Uterus (tissue), 4 donors: ENCODE data around the gene POLRMT. TPM values are rescaled to one million over a fixed set of nuclear protein-coding genes. Genes with fewer than 3 reads are reported as not detected.
"Not testable (repeated sequence)": the region's sequence is repeated elsewhere in the genome, so short reads cannot be mapped to it uniquely, and the experiment has no call there.

Experiments used
- DNase-seq, 2 donors: peaks; one replicate each; pipeline ENCODE4 v3.0.0-alpha.2; 2019 to 2020
- H3K27ac ChIP-seq, 2 donors: fragments of 200-600 bp; sonication (generic); 1 replicate in 1 of 2; 2 replicates in 1 of 2; pipeline ENCODE4 v1.5.1; 2016 to 2018
- H3K27me3 ChIP-seq, 2 donors: fragments of 200-600 bp; sonication (generic); one replicate each; pipeline ENCODE4 v1.5.1; 2018 to 2019; ENCODE audit warnings: control low read depth in 1 of 2
- H3K36me3 ChIP-seq, 2 donors: fragments of 200-600 bp; sonication (generic); one replicate each; pipeline ENCODE4 v1.5.1; 2019; ENCODE audit warnings: control low read depth in 1 of 2
- H3K4me1 ChIP-seq, 2 donors: fragments of 200-600 bp; sonication (generic); one replicate each; pipeline ENCODE4 v1.5.1; 2018 to 2019; ENCODE audit warnings: control low read depth in 1 of 2
- H3K4me3 ChIP-seq, 2 donors: fragments of 200-600 bp; sonication (generic); 1 replicate in 1 of 2; 2 replicates in 1 of 2; pipeline ENCODE4 v1.5.1; 2018 to 2019; ENCODE audit warnings: mild to moderate bottlenecking in 1 of 2
- H3K9me3 ChIP-seq, 2 donors: fragments of 200-600 bp; sonication (generic); one replicate each; pipeline ENCODE4 v1.5.1; 2019; ENCODE audit warnings: control low read depth in 1 of 2
- POLR2A ChIP-seq, 2 donors: fragments of 450-650 bp; IDR thresholded peaks; one replicate each; pipeline ENCODE4 v1.6.1; 2016; ENCODE audit warnings: antibody characterized with exemption in 2 of 2, mild to moderate bottlenecking in 1 of 2, moderate library complexity in 1 of 2
- intact Hi-C: fragments of 100-400 bp; cut with DNase I; formaldehyde crosslinking; loops from one replicate; pipeline ENCODE4 v1.15.1; 2023; ENCODE audit warnings: low total_unique reads
- total RNA-seq, 4 donors: library from RNA; depleted of rRNA in 3 of 4; stranded (reverse); fragments of >200 nt in 3 of 4; gene quantifications; one replicate each; pipeline versions ENCODE4 v1.1.0 to v1.2.4, GENCODE V29; 2014 to 2023
- TF ChIP-seq, protein P1 (sequence below), 4 experiments: fragments of 200-600 bp in 2 of 4; fragments of 450-650 bp in 2 of 4; sonication (generic) in 2 of 4; IDR thresholded peaks; one replicate each; pipeline ENCODE4 v1.5.1; 2016 to 2019; ENCODE audit warnings: antibody characterized with exemption in 4 of 4, mild to moderate bottlenecking in 2 of 4, moderate library complexity in 1 of 4
- donor health status: DM: yes; HTN: yes; CAD: no.

Gene POLRMT
- total RNA-seq, 4 donors from 2014 or later: 10.5 to 42.0 (median 24.1) TPM

DNA sequence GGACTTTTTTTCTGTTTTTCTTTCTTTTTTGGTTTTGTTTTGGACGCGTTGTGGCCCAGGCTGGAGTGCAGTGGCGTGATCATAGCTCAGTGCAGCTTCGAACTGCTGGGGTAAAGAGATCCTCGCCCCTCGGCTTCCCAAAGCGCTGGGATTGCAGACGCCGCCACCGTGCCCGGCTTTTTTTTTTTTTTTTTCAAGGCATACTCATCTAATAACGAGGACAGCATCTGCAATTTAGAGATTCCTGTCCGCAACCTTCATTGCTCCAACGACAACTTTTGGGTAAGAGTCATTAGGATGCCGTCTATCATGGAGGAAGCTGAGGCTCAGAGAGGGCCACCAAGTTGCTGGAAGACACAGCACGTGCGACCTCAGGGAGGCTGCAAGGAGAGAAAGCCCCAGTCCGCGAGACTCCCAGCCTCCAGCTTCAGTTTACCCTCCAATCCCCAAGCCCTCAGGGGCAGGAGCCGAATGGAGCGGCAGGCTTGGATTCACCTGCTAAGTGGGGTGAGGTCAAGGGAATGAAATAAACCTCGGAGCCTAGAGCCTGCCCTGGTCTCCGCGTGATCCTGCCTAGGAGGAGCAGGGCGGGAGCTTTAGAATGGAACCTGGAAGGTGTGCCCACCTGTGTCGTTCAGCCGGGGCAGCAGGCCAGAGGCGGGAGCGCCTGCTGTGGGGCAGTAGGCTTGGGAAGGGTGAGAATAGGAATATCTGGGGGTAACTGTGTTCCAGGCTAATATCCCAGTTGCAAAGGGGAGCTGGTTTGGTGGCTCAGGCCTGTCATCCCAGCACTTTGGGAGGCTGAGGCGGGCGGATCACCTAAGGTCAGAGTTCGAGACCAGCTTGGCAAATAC, 676 bp upstream of the POLRMT start:
- intact Hi-C loops: no loop called here
- Histone ChIP-seq H3K4me1 (peaks cover 0 to 17% of the 10 kb centered on the region in 2 donors), H3K27ac (peak overlapping the region; percentile 67 to 73)

GRCh38 chr19:632579-633067, 714 bp downstream of the POLRMT start:
- DNase-seq: no peak
- TF ChIP-seq, protein P1, sequence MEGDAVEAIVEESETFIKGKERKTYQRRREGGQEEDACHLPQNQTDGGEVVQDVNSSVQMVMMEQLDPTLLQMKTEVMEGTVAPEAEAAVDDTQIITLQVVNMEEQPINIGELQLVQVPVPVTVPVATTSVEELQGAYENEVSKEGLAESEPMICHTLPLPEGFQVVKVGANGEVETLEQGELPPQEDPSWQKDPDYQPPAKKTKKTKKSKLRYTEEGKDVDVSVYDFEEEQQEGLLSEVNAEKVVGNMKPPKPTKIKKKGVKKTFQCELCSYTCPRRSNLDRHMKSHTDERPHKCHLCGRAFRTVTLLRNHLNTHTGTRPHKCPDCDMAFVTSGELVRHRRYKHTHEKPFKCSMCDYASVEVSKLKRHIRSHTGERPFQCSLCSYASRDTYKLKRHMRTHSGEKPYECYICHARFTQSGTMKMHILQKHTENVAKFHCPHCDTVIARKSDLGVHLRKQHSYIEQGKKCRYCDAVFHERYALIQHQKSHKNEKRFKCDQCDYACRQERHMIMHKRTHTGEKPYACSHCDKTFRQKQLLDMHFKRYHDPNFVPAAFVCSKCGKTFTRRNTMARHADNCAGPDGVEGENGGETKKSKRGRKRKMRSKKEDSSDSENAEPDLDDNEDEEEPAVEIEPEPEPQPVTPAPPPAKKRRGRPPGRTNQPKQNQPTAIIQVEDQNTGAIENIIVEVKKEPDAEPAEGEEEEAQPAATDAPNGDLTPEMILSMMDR (IDR thresholded peaks at IDR 0.05): no peak
- TF ChIP-seq POLR2A (IDR thresholded peaks at IDR 0.05): no peak
- Histone ChIP-seq H3K27me3 (no peaks in the 10 kb centered on the region), H3K4me3 (peak overlapping the region; percentile 64), H3K4me1 (peaks cover 0 to 12% of the 10 kb centered on the region in 2 donors), H3K27ac (peak overlapping the region; percentile 43 to 47), H3K9me3 (no peaks in the 10 kb centered on the region), H3K36me3 (no peaks in the 10 kb centered on the region)
- intact Hi-C loops: no loop called here

More for the DNA sequence above, 676 bp upstream of the POLRMT start:
- no peaks in the 10 kb centered on the region for H3K27me3 ChIP-seq
- no peak for TF ChIP-seq POLR2A (IDR thresholded peaks at IDR 0.05)
- TF ChIP-seq, protein P1 (IDR thresholded peaks at IDR 0.05): no peak
- no peaks in the 10 kb centered on the region for H3K36me3 ChIP-seq
- H3K4me3 ChIP-seq: peak overlapping the region; percentile 64
- no peaks in the 10 kb centered on the region for H3K9me3 ChIP-seq
- no peak for DNase-seq

GRCh38 chr19:629961-630714, 3.2 kb downstream of the POLRMT start:
- Histone ChIP-seq H3K27ac (no peak overlapping the region), H3K9me3 (no peaks in the 10 kb centered on the region), H3K36me3 (no peaks in the 10 kb centered on the region), H3K27me3 (no peaks in the 10 kb centered on the region), H3K4me1 (peaks cover 0 to 12% of the 10 kb centered on the region in 2 donors), H3K4me3 (no peak overlapping the region)
- DNase-seq: no peak
- intact Hi-C loops: no loop called here
- TF ChIP-seq, protein P1 (IDR thresholded peaks at IDR 0.05): no peak
- no peak for TF ChIP-seq POLR2A (IDR thresholded peaks at IDR 0.05)

DNA sequence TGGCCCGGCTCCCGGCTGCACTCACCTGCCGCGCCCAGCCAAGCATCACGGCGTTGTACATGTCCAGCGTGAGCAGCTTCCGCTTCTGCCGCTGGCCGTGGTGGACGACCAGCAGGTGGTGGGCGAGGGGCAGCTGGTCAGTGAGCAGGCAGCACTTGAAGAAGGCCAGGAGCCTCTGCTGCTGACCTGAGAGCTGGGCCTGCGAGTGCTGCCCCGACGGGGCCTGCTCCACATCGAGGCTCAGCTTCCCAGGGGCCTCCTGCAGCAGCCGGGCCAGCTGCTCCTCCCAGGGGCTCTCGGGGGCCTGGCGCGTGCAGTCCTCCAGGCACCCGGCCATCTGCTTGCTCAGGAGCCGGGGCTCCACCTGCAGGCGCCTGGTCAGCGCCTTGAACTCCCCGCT, 3.8 kb downstream of the POLRMT start:
- H3K36me3 ChIP-seq, intact Hi-C loops: not testable (repeated sequence)

DNA sequence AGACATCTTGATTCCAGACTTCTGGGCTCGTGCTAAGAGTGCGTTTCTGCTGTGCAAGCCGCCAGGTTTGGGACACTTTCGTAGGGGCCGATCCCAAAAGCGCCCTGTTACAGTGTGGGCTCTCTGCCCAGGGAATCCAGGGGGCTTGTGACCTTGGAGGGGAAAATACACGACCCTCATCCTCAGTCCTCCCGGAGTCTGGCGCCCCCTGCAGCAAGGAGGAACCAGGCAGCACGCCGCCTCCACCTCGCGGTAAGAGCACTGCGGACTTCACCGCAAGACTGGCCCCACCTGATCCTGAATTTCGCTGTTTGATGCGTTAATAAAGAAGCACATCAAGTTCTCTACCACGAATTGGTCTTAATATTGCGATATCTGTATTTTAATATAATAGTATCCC, 5.2 kb downstream of the POLRMT start:
- no peak for TF ChIP-seq POLR2A (IDR thresholded peaks at IDR 0.05)
- TF ChIP-seq, protein P1 (IDR thresholded peaks at IDR 0.05): no peak
- no peaks in the 10 kb centered on the region for H3K27me3 ChIP-seq
- no peak overlapping the region for H3K27ac ChIP-seq
- no peaks in the 10 kb centered on the region for H3K9me3 ChIP-seq
- DNase-seq: no peak
- H3K4me3 ChIP-seq: no peak overlapping the region
- H3K4me1 ChIP-seq: peaks cover 0 to 5% of the 10 kb centered on the region in 2 donors
- intact Hi-C loops: no loop called here
- no peaks in the 10 kb centered on the region for H3K36me3 ChIP-seq

More for the DNA sequence above, 3.8 kb downstream of the POLRMT start:
- H3K27ac ChIP-seq, H3K27me3 ChIP-seq, H3K9me3 ChIP-seq, H3K4me3 ChIP-seq, DNase-seq: not testable (repeated sequence)
- H3K4me1 ChIP-seq: peaks cover 0 to 10% of the 10 kb centered on the region in 2 donors

DNA sequence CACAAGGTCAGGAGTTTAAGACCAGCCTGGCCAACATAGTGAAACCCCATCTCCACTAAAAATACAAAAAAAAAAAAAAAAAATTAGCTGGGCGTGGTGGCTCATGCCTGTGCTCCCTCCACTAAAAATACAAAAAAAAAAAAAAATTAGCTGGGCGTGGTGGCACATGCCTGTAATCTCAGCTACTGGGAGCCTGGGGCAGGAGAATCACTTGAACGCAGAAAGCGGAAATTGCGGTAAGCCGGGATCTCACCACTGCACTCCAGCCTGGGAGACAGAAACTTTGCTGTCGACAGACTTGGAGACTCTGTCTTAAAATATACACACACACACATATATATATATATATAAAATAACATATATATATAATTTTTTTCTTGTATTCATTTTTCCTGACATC, 6.8 kb downstream of the POLRMT start:
- DNase-seq, H3K4me3 ChIP-seq, H3K36me3 ChIP-seq, H3K4me1 ChIP-seq, H3K27me3 ChIP-seq, H3K27ac ChIP-seq, H3K9me3 ChIP-seq, intact Hi-C loops: not testable (repeated sequence)
